OCI-M2 (cell line): ENCODE data around the gene PPP1R2B.
"Not testable (repeated sequence)": the region's sequence is repeated elsewhere in the genome, so short reads cannot be mapped to it uniquely, and the experiment has no call there.

Source experiments
- DNase-seq: peaks from one replicate; lab custom pipeline; 2025; ENCODE audit not compliant: unreplicated experiment; lab: John Stamatoyannopoulos, UW

Gene PPP1R2B

DNA sequence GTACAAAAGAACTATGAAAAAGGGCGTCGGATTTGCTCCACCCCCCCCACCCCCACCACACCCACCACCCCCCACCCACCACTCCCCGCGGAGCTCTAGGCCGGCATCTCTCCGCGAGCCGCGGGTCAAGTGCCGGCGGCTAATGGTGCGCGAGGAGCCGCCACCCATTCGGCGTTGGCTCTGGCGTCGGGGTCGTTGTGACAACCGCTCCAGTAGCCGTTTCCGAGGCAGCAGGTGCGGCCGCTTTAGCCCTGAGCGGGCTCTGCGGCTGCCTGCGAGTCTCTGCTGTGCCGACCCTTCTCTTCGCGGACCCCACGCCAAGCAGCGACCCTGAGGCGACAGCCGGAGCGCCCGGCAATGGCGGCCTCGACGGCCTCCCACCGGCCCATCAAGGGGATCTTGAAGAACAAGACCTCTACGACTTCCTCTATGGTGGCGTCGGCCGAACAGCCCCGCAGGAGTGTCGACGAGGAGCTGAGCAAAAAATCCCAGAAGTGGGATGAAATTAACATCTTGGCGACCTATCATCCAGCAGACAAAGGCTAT is at the start of gene PPP1R2B:
TSS of gene PPP1R2B (plus strand) at position 90 of the 546 bp plus-strand sequence. CDS start at position 358, 268 bp downstream.
- DNase-seq, result no peak

DNA sequence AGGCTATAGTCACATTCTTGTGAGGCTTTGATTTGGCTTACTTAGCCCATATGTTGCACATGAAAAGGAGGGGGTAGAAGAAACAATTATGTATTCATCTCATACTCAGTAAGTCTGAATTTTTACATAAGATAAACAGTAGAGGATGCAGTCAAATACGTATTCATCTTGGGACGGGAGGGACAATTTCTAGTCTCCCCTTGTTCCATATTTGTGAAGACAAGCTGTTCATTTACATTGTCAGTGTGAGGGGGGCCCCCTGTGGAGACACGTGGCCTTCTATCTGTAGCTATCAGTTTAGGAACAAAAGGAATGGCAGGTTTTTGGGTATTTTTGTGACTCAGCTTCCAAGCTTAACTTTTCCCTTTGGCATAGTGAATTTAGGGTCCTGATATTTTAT is 49.2 kb upstream of the PPP1R2B start:
- no peak for DNase-seq

DNA sequence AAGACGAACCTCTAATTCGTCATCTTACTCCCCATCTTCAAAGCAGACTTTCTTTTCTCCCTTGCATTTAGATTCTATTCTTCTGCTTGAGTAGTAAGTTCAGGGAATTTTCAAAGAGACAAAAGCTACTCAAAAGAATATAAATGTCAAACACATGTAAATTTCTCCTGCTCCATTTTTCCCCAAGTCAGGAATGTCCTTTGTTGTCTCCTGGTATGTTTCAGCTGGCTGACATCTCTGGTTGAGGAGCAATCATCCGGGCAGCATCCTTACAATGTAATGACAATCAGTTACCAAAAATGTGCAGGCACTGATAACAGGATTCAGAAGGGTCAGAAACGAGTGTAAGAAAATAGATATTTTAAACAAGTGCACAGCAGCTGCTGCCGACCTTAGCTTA is 47.6 kb upstream of the PPP1R2B start:
- no peak for DNase-seq

DNA sequence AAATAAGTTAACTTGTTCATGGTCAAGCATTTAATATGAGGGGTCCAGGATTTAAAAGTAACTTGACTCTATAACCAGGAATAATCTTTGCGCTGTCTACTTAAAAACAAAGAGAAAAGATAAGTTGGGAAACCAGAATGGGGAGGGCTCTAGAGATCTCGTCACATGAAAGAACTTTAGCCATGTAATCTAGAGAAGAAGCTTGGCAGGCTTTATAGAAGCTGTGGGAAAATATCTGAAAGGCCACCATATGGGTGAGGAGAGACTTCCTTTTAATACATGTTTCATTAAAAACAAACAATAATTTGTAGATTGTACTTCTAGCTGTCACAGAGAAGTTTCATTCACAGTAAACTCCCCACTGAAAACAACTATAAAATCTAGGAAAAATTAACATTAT is 46.7 kb upstream of the PPP1R2B start:
- DNase-seq, result no peak

DNA sequence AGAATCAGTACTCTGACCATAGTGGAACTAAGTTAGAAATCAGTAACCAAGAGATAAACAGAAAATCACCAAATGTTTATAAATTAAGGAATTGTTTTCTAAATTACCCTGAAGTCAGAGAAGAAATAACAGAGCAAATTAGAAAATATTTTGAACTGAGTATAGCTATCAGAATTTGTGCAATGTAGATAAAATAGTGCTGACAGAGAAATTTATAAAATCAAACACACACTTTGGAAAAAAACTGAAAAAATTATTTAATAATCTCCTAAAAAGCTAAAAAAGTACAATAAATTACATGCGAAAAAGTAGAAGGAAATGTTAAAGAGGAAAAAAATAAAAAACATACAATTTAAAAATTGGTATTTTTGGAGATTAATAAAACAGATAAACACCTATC is 37.1 kb upstream of the PPP1R2B start:
- no peak for DNase-seq

DNA sequence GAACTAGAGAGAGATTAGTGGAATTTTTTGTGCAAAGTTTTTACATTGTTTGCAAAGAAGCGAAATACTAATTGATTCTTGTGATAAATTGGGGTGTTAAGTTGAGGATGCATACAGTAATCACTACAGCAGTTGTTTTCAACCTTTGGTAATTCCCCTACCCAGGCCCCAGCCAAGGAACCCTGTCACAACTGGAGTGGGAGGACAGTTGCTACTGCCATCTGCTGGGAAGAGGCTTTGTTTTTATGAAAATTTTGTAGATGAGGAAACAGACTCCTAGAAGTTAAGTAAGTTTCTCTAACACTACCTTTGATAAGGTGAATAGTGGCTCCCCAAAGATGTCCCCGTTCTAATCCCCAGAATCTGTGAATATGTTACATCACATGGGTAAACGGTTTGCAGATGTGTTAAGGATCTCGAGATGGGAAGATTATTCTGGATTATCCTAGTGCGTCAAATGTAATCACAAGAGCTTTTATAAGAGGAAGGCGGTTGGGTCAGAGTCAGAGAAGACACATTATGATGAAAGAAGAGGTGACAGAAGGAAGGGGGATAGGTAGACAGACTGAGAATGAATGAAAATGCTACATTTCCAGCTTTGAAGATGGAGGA is 34.0 kb upstream of the PPP1R2B start:
- DNase-seq, result no peak

DNA sequence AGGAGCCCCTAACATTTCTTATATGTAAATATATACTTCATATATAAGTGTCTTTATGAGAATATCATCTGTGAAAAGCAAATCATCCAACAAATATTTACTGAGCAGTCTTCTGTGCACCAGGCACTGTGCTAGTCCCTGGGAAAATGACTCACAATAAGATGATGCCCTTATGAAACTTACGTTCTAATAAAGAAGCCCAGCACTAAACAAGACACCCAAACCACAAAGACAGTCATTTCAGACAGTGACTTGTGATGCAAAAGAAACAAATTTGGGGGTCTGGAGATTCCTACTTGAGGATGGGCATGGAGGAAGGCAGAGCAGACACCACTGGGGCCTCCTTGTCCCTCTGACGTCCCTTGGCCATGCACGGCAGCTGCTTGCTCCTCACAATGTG is 30.6 kb upstream of the PPP1R2B start:
- no peak for DNase-seq

DNA sequence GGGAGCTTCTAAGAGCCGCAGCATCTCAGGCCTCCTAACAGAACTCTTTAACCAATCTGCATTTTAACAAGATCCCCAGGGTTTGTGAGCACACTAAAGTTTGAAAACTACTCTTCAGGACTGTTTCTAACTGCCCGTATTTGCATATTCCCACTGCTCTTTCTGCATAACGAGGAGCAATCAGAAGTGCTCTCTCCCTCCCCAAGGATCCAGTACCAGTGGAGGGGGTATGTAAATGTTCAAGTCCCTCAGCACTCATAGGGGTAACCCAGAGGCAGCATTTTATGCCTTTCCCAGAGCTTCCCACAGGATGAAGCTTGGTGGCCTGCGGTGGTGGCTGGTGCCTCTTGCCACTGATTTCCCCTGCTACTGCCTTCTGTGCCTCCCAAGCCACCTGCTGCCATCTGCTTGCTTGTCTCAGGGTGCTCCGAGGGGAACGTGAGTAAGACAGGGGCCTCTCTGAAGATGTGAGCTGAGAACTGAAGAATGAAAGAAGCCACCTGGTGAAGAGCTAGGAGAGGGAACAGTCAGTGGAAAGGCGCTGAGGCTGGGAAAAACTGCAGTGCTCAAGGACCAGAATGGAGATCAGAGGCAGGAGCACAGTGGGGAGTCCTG is 30.0 kb upstream of the PPP1R2B start:
- DNase-seq, result no peak

DNA sequence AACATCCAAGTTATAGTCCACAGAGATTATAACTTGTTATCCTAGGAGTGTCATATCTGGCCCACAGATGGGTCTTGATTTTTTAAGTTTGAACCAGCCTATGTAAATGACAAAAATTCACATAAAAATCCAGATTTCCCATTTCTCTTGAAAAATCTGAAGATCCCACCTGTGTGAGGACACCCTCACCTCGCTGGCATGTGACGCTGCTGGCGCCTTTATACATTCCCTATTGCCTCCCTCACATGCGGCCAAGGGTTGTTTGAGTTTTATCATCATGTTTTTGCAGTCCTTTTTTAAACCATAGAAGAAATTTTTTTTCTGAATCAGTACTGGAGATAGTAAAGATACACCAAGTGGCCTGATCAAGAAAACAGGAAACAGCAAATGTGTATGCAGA is 25.9 kb upstream of the PPP1R2B start:
- no peak for DNase-seq

DNA sequence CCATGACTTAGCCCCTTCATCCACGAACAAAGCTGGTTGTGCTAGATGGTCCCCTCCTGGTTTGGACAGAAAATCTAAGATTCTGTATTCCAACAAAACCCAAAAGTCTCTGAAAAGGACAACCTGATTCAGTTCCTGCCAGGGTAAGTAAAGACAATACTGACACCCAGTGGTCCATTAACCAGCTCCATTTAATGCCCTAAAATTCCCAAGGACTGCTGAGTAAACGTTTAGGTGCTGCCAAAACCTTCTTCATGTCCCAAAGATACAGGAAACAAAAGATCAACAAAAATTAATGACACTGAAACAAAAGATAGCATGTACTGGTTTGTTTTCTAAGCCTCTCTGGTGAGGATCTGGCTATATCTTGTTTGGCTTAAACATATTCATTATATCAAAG is 25.3 kb upstream of the PPP1R2B start:
- DNase-seq, result no peak

DNA sequence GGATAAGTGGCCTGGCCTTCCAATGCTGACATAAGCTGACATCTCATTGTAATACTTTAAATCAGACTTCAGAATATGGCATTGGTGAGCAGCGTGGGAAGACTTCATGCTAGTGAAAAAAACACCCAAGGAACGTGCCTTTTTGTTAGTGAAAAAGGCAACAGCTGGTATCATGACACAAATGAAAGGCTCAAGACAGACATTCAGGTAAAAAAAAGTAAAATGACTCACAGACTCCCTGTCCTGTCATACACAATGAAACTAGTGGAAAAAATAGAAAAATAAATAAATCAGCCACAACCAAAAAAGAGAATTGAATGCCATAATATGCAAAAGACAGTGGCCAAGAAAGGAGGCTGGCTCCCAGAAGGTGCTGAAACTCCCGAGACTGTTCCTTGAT is 24.4 kb upstream of the PPP1R2B start:
- no peak for DNase-seq

DNA sequence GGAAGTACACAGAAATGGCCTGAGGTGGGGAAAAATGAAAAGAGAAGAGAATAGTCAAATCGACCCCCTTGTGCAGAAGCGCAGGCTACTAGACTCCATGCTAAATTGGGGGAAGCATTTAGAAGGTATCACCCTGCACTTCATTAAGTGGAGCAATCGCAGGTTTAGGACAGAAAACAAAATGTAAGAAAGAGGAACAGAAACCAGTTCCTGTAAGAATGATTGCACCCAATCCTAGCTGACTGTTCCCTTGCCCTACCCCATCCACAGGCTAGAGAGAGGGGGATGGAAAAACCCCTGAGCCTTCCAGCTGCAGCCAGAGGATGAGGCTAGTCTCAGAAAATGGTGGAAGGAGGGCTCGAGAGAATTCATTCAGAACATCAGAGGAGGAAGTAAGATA is 23.9 kb upstream of the PPP1R2B start:
- DNase-seq, result no peak

DNA sequence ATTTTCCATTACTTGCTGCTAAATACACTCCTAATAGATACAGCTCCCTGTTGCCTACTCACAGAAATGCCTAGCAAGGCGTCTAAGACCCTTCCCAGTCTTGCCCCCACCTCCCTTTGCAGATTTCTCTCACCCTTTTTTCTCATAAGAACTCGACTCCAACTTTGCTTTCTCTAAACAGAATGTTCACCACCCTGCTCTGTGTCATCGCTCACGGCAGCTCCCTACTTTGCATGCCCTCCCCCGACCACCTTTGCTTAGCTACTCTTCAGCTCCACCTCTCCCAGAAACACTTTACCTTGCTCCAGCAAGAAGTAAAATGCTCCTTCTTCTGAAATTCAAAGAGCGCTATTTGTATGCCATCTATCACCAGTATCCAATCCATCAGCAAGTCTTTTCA is 15.2 kb upstream of the PPP1R2B start:
- no peak for DNase-seq

DNA sequence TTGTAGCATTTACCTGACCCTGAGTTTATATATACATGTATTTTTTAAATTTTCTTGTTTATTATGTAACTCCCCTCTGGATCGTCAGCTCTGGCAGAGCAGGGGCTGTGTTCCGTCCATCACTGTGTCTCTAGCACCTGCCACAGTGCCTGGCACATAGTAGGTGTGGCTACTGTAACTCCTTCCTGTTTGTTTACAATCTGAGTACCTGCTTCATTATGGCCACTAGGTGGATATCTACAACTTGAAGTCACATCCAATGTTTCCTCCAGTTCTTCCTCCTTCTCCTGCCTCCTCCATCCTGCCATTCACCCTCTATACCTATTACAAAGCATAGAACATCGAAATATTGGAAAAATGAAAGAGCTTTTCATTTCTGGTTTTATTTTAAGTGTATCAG is 14.2 kb upstream of the PPP1R2B start:
- no peak for DNase-seq

DNA sequence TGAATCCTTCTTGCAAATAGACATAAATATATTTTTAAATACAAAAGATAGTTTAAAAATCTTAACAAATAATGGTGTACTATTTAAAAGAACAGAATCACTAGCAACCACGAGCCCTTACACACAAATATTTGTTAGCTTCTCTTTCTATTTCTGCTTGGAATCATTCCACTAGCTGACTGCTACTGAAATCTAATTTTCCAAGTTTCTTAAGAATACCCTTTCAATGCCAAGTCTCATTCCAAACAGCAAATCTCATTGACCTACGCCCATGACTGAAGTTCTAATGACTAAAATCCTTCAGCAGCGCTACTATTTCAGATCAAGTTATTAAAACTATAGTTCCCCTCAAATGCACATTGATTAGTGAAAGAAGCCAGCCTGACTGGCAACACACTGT is 13.2 kb upstream of the PPP1R2B start:
- DNase-seq, result no peak

DNA sequence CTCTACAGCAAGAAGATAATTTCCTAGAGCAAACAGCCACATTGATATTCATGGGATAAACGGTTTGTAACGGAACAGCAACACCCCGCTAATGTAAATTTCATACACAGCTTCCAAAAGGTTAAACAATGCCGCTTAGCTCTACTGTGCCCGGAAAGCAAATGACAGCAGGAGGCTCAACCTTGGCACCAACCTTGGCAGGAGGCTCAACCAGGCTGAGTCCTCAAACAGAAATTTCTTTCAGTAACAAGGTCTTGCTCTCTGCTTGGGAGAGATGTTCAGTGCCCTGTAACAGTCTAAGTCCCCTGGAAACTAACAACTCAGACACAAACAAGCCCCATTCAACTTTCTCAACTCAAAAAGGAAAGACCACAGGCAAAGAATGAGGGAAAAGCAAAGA is 11.1 kb upstream of the PPP1R2B start:
- no peak for DNase-seq

DNA sequence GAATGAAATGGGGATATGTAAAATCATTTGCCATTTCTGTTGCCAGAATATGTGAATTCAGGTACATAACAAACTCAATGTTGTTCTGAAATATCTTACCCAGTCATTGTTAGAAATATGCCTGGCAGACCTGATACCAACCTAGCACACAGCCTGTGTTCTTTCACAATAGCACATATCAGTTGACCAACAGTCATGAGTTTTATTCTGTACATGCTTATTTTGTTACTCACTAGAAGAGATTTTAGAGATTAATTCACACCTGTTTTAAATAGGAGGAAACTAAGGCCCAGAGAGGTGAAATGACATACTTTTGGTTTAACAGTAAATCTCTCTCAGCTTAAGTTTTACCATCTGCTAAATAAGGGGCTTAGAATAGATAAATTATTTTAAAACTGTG is 8.4 kb upstream of the PPP1R2B start:
- DNase-seq, result no peak

DNA sequence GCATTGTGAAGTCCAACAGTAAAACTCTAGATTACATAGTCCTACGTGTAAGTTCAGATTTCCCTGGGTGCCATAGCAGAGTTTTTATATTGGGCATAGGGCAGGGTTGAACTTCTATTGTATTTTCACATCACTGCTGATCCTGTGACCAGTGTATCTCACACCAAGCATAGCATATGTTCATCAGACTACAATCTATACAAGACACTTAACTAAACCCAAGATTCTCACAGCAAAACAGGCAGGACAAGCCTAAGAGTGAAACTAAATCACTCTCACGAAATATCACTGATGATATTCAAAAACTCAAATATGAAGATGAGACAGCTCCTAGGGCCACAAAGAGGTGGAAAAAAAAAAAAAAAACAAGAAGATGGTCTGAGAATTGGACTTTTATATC is 3.2 kb upstream of the PPP1R2B start:
- DNase-seq, result no peak

DNA sequence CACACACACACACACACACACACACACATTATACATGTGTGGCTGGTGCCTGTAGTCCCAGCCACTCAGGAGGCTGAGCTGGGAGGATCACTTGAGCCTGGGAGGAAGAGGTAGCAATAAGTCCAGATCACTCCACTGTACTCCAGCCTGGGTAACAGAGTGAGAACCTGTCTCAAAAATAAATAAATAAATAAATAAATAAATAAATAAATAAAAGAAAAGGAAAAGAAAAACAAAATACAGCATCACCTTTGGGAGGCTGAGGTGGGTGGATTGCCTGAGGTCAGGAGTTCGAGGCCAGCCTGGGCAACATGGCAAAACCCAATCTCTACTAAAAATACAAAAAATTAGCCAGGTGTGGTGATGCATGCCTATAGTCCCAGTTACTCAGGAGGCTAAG is 1.6 kb upstream of the PPP1R2B start:
- not testable (repeated sequence) for DNase-seq

DNA sequence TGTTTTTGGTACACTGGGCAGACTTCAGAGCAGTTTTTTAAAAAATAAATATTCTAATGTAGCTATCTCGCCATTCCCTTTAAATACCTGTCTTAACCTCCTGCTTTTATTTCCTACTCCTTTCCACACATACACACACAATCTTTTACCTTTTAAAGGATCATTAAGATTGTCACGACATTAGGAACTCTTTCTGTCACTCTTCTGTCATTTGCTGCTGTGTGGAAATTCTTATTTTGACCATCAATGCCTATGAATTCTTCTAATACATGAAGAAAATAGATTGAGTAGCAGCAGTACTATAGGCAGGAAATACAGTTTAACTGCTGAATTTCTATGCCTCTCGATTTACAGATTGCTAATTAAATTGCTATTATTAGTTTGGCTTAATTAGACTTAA is 1.8 kb downstream of the PPP1R2B start:
- DNase-seq, result no peak

DNA sequence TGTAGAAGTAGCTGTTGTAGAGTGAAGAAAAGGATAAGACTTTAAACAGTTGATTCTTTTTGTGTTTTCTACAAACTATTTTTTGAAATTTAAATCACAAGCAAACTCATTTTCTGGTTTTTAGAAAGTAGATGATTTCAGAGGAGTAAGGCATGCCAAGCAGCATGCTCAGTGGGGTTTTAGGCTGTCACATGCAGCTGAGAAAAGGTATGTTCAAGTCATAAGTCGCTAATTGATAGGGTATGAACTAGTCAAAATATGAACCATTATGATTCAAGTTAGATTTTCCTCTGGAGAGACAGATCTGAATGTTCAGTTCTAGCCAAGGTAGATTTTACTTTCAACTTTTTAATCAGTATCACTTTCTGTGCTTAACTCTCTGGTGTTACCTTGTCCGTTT is 3.0 kb downstream of the PPP1R2B start:
- DNase-seq, result not testable (repeated sequence)

DNA sequence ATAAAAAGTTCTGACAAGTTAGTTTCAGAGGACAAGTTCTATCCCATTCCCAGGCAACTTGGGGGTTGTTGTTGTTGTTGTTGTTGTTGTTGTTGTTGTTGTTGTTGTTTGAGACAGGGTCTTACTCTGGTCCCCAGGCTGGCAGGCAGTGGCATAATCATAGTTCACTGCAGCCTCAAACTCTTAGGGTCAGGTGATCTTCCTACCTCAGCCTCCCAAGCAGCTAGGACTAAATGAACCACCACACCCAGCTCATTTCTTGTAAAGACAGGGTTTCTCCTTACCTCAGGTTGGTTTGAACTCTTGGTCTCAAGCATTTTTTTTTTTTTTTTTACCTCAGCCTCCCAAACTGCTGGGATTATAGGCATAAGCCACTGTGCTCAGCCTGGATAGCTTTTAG is 15.3 kb downstream of the PPP1R2B start:
- DNase-seq, result no peak

DNA sequence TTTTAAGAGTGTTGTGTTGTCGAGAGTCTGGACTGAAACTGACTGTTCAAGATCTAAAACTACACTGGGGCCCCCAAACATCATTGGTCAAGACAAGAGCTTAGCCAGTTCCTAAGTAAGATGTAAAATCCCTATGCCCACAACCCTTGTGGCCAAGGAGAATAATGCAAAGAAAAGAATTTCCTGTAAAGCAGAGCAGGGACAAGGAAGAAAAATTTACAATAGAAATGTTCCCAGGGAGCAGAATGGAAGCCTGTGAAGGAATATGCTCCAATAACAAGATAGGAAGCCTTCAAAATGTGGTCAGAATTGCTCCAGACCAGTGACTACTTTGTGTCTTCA is 20.4 kb downstream of the PPP1R2B start:
- no peak for DNase-seq
